GM21723 (cell line): ENCODE results near the gene ADAM21.
"Not testable (repeated sequence)": the region's sequence is repeated elsewhere in the genome, so short reads cannot be mapped to it uniquely, and the experiment has no call there.

Source experiments
- ATAC-seq: cut with Tn5 transposase; IDR thresholded peaks from one replicate; pipeline ENCODE4 v1.9.1; 2021; ENCODE audit warnings: mild to moderate bottlenecking, moderate library complexity; ENCODE audit not compliant: unreplicated experiment

The ADAM21 gene

DNA sequence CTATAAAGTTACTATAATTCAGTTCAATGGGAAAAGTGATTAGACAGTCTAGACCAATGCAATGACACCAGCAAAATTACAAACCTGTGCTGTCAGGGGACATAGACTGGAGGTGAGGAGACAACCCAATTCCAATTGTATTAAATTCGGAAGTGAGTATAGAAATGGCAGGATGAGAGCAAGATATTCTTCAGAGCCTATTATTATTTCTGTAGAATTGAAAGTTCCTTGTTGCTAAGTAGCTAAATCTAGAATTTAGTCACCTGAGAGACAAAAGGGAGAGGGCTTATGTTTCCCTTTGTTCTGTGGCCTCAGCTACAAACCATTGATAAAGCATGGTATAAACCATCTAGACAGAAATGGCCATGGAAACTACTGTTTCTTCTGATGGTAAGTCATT lies at the start of gene ADAM21:
TSS of gene ADAM21 (plus strand) at position 301 of the 400 bp plus-strand sequence. CDS start 5,326 bp downstream, outside the sequence.
- no peak for ATAC-seq

- ATAC-seq, result not testable (repeated sequence)
Measured at GRCh38 chr14:70403335-70403734, 48.6 kb upstream of the ADAM21 start.

DNA sequence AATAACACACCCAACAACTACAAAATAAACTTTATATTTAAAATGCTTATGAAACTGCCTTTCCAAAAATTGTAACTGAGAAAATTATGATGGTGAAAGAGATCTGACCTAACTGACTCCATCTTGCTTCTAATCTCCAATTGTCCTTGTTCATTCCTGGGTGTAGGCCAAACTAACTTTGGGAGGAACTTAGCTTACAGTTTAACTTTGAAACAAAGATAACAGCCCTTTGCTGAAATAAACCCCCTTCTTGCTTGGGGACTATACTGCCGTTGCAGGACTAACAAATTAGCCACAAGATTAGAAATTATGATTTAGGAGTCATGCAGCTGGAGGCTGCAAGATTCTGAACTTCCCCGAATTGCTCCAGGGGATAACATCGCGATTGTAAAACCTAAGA lies 45.8 kb upstream of the ADAM21 start:
- ATAC-seq, result not testable (repeated sequence)

DNA sequence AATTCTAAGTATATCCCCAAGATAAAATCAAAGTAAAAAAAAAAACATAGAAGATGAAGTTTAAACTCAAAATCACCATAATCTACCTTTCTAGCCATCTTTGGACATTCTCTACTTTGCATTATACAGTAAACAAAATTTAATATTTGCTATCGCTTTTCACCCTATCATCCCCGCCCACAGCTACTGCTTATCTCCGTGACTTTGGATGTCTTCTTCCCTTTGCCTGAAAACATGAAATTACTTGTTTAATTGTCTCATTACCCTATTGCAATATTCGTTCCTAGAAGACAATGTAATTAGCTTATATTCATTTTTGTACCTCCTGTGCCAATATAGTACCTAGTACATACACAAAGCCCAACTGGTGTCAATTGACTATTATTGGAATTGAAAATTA lies 44.4 kb upstream of the ADAM21 start:
- ATAC-seq, result no peak

GRCh38 chr14:70415788-70416187 lies 36.2 kb upstream of the ADAM21 start:
- no peak for ATAC-seq

GRCh38 chr14:70416338-70416724 lies 35.6 kb upstream of the ADAM21 start:
- no peak for ATAC-seq

DNA sequence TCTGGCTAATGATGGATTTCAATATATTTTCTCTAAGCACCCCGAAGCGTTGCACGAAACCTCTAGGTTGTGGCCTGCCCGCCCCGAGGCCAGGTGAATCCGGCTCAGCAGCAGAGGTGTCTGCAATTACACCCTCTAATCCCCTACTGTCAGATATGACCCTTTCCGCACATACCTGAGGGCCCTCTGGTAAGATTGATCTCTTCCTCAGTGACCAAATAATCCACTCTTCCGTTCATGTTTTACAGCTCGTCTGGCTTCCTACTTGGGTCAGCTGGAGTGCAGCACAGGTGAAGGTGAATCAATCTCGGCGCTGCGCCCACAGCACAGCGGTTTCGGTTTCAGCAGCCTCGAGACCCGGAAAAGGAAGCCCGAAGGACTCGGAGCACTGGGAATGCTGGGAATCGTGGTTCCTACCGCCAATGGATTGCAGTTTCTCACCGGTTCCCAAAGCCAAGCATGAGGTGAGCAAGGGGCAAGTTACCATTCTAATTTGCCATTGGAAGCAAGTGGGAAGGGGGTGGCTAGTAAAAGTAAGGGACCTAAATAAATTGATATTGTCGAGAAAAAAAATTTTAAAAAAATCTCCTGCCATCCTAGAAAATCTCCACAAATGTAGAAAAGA lies 35.1 kb upstream of the ADAM21 start, which contains the start of gene SYNJ2BP:
TSS of gene SYNJ2BP (minus strand) at position 366 of the 625 bp plus-strand sequence. CDS start at position 239, 127 bp downstream.
- ATAC-seq, result peak; percentile 80

- not testable (repeated sequence) for ATAC-seq
Measured at GRCh38 chr14:70419270-70419931, 32.6 kb upstream of the ADAM21 start.

DNA sequence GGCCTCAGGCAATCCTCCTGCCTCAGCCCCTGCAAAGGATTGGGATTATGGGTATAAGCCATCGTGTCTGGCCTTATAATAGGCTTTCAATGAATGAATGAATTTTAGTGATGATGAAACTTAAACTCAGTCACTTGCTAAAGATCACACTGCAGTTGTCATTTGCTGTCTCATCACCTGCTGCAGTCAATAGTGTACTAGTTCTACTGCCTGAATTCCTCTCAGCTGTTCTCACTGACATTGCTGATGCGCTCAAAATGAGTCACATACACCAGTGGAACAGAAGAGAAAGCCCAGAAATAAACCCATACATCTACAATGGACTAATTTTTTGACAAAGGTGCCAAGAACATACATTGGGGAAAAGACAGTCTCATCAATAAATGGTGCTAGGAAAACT lies 29.4 kb upstream of the ADAM21 start:
- ATAC-seq, result no peak

DNA sequence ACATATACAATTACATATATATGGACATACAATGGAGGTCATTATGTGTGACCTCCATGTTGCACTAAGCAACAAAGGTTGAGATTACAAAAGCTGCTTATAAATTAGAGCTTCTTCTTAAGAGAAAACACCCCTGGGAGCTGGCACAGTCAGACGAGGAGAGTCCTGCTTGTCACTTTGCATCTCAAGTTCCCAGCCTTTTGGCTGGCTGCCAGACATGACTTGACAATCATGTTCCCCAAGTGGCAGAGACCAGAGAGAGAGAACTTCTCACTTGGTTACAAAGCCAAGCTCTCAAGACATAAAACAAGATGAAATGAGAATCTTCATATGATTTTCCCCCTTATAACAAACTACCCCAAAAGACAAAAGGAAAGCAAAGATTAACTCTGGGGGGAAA lies 26.6 kb upstream of the ADAM21 start:
- no peak for ATAC-seq

DNA sequence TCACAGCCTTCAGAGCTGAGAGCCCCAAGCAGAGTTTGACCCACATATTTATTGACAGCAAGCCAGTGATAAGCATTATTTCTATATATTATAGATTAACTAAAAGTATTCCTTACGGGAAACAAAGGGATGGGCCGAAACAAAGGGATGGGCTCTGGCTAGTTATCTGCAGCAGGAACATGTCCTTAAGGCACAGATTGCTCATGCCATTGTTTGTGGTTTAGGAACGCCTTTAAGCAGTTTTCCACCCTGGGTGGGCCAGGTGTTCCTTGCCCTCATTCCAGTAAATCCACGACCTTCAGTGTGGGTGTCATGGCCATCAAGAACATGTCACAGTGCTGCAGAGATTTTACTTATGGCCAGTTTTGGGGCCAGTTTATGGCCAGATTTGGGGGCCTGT lies 25.4 kb upstream of the ADAM21 start:
- not testable (repeated sequence) for ATAC-seq

DNA sequence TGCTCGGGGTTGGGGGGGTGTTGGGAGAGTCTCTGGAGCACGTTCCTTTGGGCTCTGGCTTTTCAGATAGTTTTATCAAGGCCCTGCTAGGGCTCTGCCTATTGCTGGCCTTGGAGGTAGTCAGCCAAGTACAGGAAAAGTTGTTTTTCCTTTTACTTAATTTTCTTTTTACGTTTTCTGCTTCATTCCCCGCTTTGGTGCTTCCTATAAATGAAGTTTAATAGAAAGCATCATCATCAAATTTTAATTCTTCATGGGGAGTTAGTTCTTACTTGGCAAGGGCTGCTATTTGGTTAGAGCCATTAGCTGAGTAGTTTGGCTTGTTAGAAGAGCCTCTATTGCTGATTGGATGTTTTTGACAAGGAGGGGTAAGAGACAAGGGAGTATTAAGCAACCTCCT lies 15.1 kb upstream of the ADAM21 start:
- ATAC-seq, result no peak

DNA sequence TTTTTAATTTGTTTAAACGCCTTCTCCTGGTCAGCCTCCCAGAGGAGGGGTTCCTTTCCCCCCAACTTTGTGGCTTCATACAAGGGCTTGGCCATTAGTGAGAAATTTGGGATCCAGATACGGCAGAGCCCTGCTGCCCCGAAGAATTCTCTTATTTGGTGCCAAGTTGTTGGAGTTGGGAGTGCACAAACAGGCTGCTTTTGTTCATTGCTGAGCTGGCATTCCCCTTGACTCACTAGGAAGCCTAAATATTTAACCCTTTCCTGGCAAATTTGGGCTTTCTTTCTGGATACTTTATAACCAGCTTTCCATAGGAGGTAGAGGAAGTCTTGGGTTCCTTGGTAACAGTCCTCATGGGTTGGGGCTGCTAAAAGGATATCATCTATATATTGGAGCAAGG lies 10.3 kb upstream of the ADAM21 start:
- ATAC-seq, result no peak

GRCh38 chr14:70442750-70443149 lies 9.2 kb upstream of the ADAM21 start:
- ATAC-seq, result no peak

DNA sequence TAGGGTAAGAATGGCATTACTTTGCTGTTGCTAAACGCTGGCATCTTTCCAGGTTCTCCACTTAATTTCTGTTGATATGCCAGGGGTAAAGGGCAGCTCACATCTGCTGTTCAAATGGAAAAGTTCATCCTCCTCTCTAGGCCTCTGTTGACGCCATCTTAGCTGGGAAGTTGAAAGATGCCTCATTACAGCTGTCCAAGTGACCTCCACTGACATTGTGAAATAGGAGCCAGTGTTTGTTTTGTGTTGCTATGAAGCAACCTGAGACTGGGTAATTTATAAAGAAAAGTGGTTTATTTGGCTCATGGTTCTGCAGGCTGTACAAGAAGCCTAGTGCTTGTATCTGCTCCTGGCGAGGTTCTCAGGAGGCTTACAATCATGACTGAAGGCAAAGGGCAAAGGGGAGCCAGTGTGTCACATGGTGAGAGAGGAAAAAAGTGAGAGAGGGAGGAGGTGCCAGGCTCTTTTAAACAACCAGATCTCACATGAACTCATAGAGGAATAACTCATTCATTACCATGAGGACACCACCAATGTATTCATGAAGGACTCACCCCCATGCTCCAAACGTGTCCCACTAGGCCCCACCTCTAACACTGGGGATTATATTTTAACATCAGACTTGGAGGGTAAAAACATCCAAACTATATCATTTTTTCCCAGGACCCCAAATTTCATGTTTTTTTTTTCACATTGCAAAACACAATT lies 3.2 kb upstream of the ADAM21 start:
- no peak for ATAC-seq

GRCh38 chr14:70454731-70455130 lies 2.8 kb downstream of the ADAM21 start:
- ATAC-seq, result no peak

DNA sequence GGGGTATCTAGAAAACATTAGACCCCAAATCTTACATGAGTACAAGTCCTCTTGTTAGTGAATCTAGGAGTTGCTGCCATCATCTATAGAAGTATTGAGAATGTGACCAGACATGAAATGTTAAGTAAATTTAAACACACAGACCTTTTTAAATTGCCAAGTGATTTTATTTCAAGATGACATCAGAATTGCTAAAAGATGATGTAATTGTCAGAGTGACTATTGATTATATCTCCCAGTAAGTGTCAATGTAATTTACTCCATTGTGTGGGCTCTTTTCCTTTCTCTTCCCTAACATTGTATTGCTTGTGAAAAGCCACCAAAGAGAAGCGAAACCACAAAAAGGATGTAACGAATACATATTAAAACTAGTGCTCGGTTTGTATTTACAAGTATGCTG lies 16.8 kb downstream of the ADAM21 start:
- ATAC-seq, result no peak

GRCh38 chr14:70470863-70471563 lies 19.0 kb downstream of the ADAM21 start:
- ATAC-seq, result not testable (repeated sequence)

GRCh38 chr14:70472253-70473159 lies 20.5 kb downstream of the ADAM21 start:
- ATAC-seq, result no peak

- no peak for ATAC-seq
Measured at GRCh38 chr14:70473825-70474224, 21.9 kb downstream of the ADAM21 start.
